ENCODE measurements around the gene AGTPBP1.

- no peak for TF ChIP-seq CTCF (IDR thresholded peaks at IDR 0.05)
- no peak for TF ChIP-seq POLR2A (IDR thresholded peaks at IDR 0.05)
Observed at GRCh38 chr9:85688361-85688760, 53.4 kb downstream of the AGTPBP1 start.

All from lower leg skin (tissue), 3 donors.